HEK293 (cell line): ENCODE results near the gene STMN1.

Experiments
- CTCF ChIA-PET: fragments of 350-600 bp; formaldehyde crosslinking; extraction: SDS; loops from one replicate; lab custom pipeline; 2021; ENCODE audit warnings: antibody characterized with exemption; lab: Yijun Ruan, JAX
- POLR2A ChIA-PET: fragments of 300-600 bp; formaldehyde crosslinking; extraction: SDS; loops from one replicate; lab custom pipeline; 2020; ENCODE audit warnings: antibody characterized with exemption, inconsistent platforms; lab: Yijun Ruan, JAX
- H3K27ac ChIP-seq: fragments of 200-500 bp; sonication (Bioruptor generic); 2 replicates; pipeline ENCODE4 v1.5.1; 2014; ENCODE audit warnings: low read depth, low read length, control low read depth, inconsistent platforms; ENCODE audit errors: extremely low read depth
- H3K36me3 ChIP-seq, 2 experiments: fragments of 200-500 bp in 1 of 2; sonication (Bioruptor generic) in 1 of 2; 1 replicate in 1 of 2; 2 replicates in 1 of 2; pipeline ENCODE4 v1.5.1; 2014 to 2017; ENCODE audit warnings: inconsistent platforms in 2 of 2, low read length in 2 of 2; ENCODE audit not compliant: control insufficient read depth in 2 of 2, insufficient read depth in 1 of 2
- H3K4me1 ChIP-seq: fragments of 200-500 bp; sonication (Bioruptor generic); 2 replicates; pipeline ENCODE4 v1.5.1; 2014; ENCODE audit warnings: mild to moderate bottlenecking, low read length, inconsistent platforms; ENCODE audit not compliant: control insufficient read depth, insufficient read depth
- H3K4me3 ChIP-seq: 2 replicates; pipeline ENCODE4 v1.5.1; 2011; ENCODE audit warnings: low read depth, mild to moderate bottlenecking, control low read depth, low read length, moderate library complexity
- H3K9me3 ChIP-seq: fragments of 200-500 bp; sonication (Bioruptor generic); 2 replicates; pipeline ENCODE4 v1.5.1; 2014; ENCODE audit warnings: low read depth, low read length, inconsistent platforms; ENCODE audit not compliant: control insufficient read depth, insufficient read depth
- FEZF1 ChIP-seq: fragments of 450-650 bp; formaldehyde crosslinking; IDR thresholded peaks from 2 replicates; pipeline ENCODE4 v1.5.1; 2016; ENCODE audit warnings: missing biosample characterization, missing genetic modification characterization
- HOXD13 ChIP-seq: sonication (generic); formaldehyde crosslinking; IDR thresholded peaks from 2 replicates; pipeline ENCODE4 v1.8.0; 2022; ENCODE audit warnings: missing genetic modification reagents, borderline replicate concordance
- KLF17 ChIP-seq: fragments of 450-650 bp; formaldehyde crosslinking; IDR thresholded peaks from 2 replicates; pipeline ENCODE4 v1.5.1; 2016; ENCODE audit warnings: missing biosample characterization, missing genetic modification characterization
- OSR2 ChIP-seq: fragments of 450-650 bp; formaldehyde crosslinking; IDR thresholded peaks from 2 replicates; pipeline ENCODE4 v1.5.1; 2016; ENCODE audit warnings: missing biosample characterization, missing genetic modification characterization
- PRDM10 ChIP-seq: fragments of 450-650 bp; formaldehyde crosslinking; IDR thresholded peaks from 2 replicates; pipeline ENCODE4 v1.5.1; 2016; ENCODE audit warnings: missing biosample characterization, missing genetic modification characterization
- SALL2 ChIP-seq: fragments of 450-650 bp; formaldehyde crosslinking; IDR thresholded peaks from 2 replicates; pipeline ENCODE4 v1.5.0; 2017; ENCODE audit warnings: missing biosample characterization, mild to moderate bottlenecking, missing genetic modification characterization, borderline replicate concordance
- SP2 ChIP-seq: fragments of 450-650 bp; formaldehyde crosslinking; IDR thresholded peaks from 2 replicates; pipeline ENCODE4 v1.5.1; 2016; ENCODE audit warnings: missing biosample characterization, missing genetic modification characterization
- SP7 ChIP-seq: fragments of 450-650 bp; formaldehyde crosslinking; IDR thresholded peaks from 2 replicates; pipeline ENCODE4 v1.5.1; 2016; ENCODE audit warnings: missing biosample characterization, missing genetic modification characterization
- WT1 ChIP-seq: fragments of 450-650 bp; formaldehyde crosslinking; IDR thresholded peaks from 2 replicates; pipeline ENCODE4 v1.5.1; 2016; ENCODE audit warnings: missing biosample characterization, missing genetic modification characterization
- ZFP69B ChIP-seq: fragments of 450-650 bp; formaldehyde crosslinking; IDR thresholded peaks from 2 replicates; pipeline ENCODE4 v1.5.1; 2016; ENCODE audit warnings: missing biosample characterization, missing genetic modification characterization
- ZNF138 ChIP-seq: fragments of 450-650 bp; formaldehyde crosslinking; IDR thresholded peaks from 2 replicates; pipeline ENCODE4 v1.5.1; 2016; ENCODE audit warnings: missing biosample characterization, missing genetic modification characterization, borderline replicate concordance
- ZNF16 ChIP-seq: fragments of 450-650 bp; formaldehyde crosslinking; IDR thresholded peaks from 2 replicates; pipeline ENCODE4 v1.5.1; 2016; ENCODE audit warnings: low read depth, missing biosample characterization, missing genetic modification characterization
- ZNF174 ChIP-seq: fragments of 450-650 bp; formaldehyde crosslinking; IDR thresholded peaks from 2 replicates; pipeline ENCODE4 v1.5.0; 2017; ENCODE audit warnings: missing biosample characterization, mild to moderate bottlenecking, missing genetic modification characterization
- ZNF184 ChIP-seq: fragments of 450-650 bp; IDR thresholded peaks from 2 replicates; pipeline ENCODE4 v1.5.1; 2018; ENCODE audit warnings: missing biosample characterization, mild to moderate bottlenecking, missing genetic modification characterization
- ZNF2 ChIP-seq: fragments of 450-650 bp; formaldehyde crosslinking; IDR thresholded peaks from 2 replicates; pipeline ENCODE4 v1.5.1; 2016; ENCODE audit warnings: missing biosample characterization, missing genetic modification characterization
- ZNF214 ChIP-seq: fragments of 450-650 bp; formaldehyde crosslinking; IDR thresholded peaks from 2 replicates; pipeline ENCODE4 v1.5.1; 2017; ENCODE audit warnings: missing biosample characterization, mild to moderate bottlenecking, missing genetic modification characterization, borderline replicate concordance
- ZNF311 ChIP-seq: fragments of 450-650 bp; formaldehyde crosslinking; IDR thresholded peaks from 2 replicates; pipeline ENCODE4 v1.5.1; 2017; ENCODE audit warnings: missing biosample characterization, missing genetic modification characterization, borderline replicate concordance
- ZNF366 ChIP-seq: fragments of 450-650 bp; formaldehyde crosslinking; conservative IDR thresholded peaks from 2 replicates; pipeline ENCODE4 v1.5.1; 2016; ENCODE audit warnings: missing biosample characterization, missing genetic modification characterization
- ZNF501 ChIP-seq: fragments of 450-650 bp; formaldehyde crosslinking; IDR thresholded peaks from 2 replicates; pipeline ENCODE4 v1.5.1; 2016; ENCODE audit warnings: missing biosample characterization, missing genetic modification characterization
- ZNF513 ChIP-seq: fragments of 450-650 bp; IDR thresholded peaks from 2 replicates; pipeline ENCODE4 v1.5.1; 2018; ENCODE audit warnings: missing biosample characterization, missing genetic modification characterization
- ZNF529 ChIP-seq: fragments of 450-650 bp; formaldehyde crosslinking; IDR thresholded peaks from 2 replicates; pipeline ENCODE4 v1.5.1; 2017; ENCODE audit warnings: missing genetic modification characterization, missing biosample characterization; ENCODE audit not compliant: insufficient replicate concordance
- ZNF571 ChIP-seq: fragments of 450-650 bp; formaldehyde crosslinking; IDR thresholded peaks from 2 replicates; pipeline ENCODE4 v1.5.0; 2017; ENCODE audit warnings: missing biosample characterization, missing genetic modification characterization
- ZNF596 ChIP-seq: fragments of 450-650 bp; IDR thresholded peaks from 2 replicates; pipeline ENCODE4 v1.5.0; 2018; ENCODE audit warnings: missing biosample characterization, mild to moderate bottlenecking, missing genetic modification characterization, moderate library complexity
- ZNF664 ChIP-seq: fragments of 450-650 bp; formaldehyde crosslinking; IDR thresholded peaks from 2 replicates; pipeline ENCODE4 v1.5.1; 2016; ENCODE audit warnings: missing biosample characterization, missing genetic modification characterization
- ZNF747 ChIP-seq: fragments of 450-650 bp; formaldehyde crosslinking; IDR thresholded peaks from 2 replicates; pipeline ENCODE4 v1.5.1; 2016; ENCODE audit warnings: missing biosample characterization, missing genetic modification characterization
- ZNF777 ChIP-seq: fragments of 450-650 bp; formaldehyde crosslinking; IDR thresholded peaks from 2 replicates; pipeline ENCODE4 v1.5.1; 2017; ENCODE audit warnings: missing biosample characterization, missing genetic modification characterization, borderline replicate concordance
- ZSCAN4 ChIP-seq: fragments of 450-650 bp; formaldehyde crosslinking; IDR thresholded peaks from 2 replicates; pipeline ENCODE4 v1.5.1; 2017; ENCODE audit warnings: missing biosample characterization, missing genetic modification characterization
- ZSCAN5A ChIP-seq: fragments of 450-650 bp; formaldehyde crosslinking; IDR thresholded peaks from 2 replicates; pipeline ENCODE4 v1.5.1; 2016; ENCODE audit warnings: missing biosample characterization, missing genetic modification characterization

STMN1 gene

GRCh38 chr1:25905680-25906643 lies at the start of gene STMN1:
Gene STMN1 (minus strand): TSS chr1:25906419. CDS start chr1:25904676, 1,743 bp downstream.
- ChIA-PET POLR2A (interaction anchor here (0.7 to 1.9 kb wide), 6 partner anchors 17 to 392 kb away, joined by 4 to 10 read pairs (median 6); partner anchors contain the start of genes PAFAH2 and PAQR7), CTCF (interaction anchor here (0.6 to 3.2 kb wide), 3 partner anchors 10 to 981 kb away, joined by 3 to 35 read pairs (median 4); no protein-coding TSS in a partner anchor)
- peak within 1 kb of the TSS; percentile 75 for H3K4me3 ChIP-seq
- H3K27ac ChIP-seq = peak within 1 kb of the TSS; percentile 89
- H3K36me3 ChIP-seq = peaks cover 22 to 37% of the 10 kb centered on the region in 2 experiments
- peaks cover 5% of the 10 kb centered on the region for H3K4me1 ChIP-seq
- no peaks in the 10 kb centered on the region for H3K9me3 ChIP-seq
- no peak for TF ChIP-seq ZNF596
- peak; percentile 3; the same call in 1 of the 2 replicates for TF ChIP-seq OSR2
- TF ChIP-seq WT1 (tag by site-specific recombination) = peak; percentile 45
- no peak for TF ChIP-seq ZNF138 (tag by site-specific recombination)
- TF ChIP-seq SALL2 (tag by site-specific recombination) = no peak
- TF ChIP-seq SP7 (tag by site-specific recombination) = peak; percentile 57
- peak; percentile 47; the same call in 1 of the 2 replicates for TF ChIP-seq ZNF777 (tag by site-specific recombination)
- no peak for TF ChIP-seq ZNF16
- TF ChIP-seq KLF17 (tag by site-specific recombination) = peak; percentile 74; the same call in 1 of the 2 replicates
- TF ChIP-seq ZSCAN5A (tag by site-specific recombination) = no peak
- TF ChIP-seq ZNF664 = no peak
- TF ChIP-seq PRDM10 (tag by site-specific recombination) = peak; percentile 76
- peak; percentile 54; the same call in 1 of the 2 replicates for TF ChIP-seq ZFP69B (tag by site-specific recombination)
- TF ChIP-seq ZNF571 (tag by site-specific recombination) = no peak
- TF ChIP-seq ZSCAN4 (tag by site-specific recombination) = no peak
- no peak for TF ChIP-seq ZNF311
- no peak for TF ChIP-seq ZNF214 (tag by site-specific recombination)
- no peak for TF ChIP-seq ZNF529 (tag by site-specific recombination)
- peak; percentile 41; the same call in 1 of the 2 replicates for TF ChIP-seq ZNF501 (tag by site-specific recombination)
- TF ChIP-seq FEZF1 (tag by site-specific recombination) = no peak; the same call in 1 of the 2 replicates
- peak; percentile 50; the same call in 1 of the 2 replicates for TF ChIP-seq ZNF366 (tag by site-specific recombination)
- TF ChIP-seq ZNF174 (tag by site-specific recombination) = no peak
- TF ChIP-seq ZNF747 = no peak
- TF ChIP-seq SP2 = peak; percentile 91
- peak; percentile 62 for TF ChIP-seq ZNF2 (tag by site-specific recombination)
- no peak for TF ChIP-seq HOXD13
- peak; percentile 21; the same call in 1 of the 2 replicates for TF ChIP-seq ZNF513
- TF ChIP-seq ZNF184 = 0 out of 2 replicates have a peak, but pooled peaks have one; percentile 6
